Mesenteric fat pad (tissue), 1 donor: Measurements from ENCODE around the gene TRIM13. TPM values are rescaled to one million over a fixed set of nuclear protein-coding genes. Genes with fewer than 3 reads are reported as not detected.
A peak's percentile ranks its signal among the peaks of the same experiment; 100 is the strongest.

Source experiments
- DNase-seq: peaks from one replicate; pipeline ENCODE4 v3.0.0-alpha.2; 2020; ENCODE audit warnings: low spot score
- total RNA-seq: library from RNA; stranded (reverse); fragmentation: NEBNext Ultra II Directional; extraction: Animal tissue kit (Norgen Biotek cat#: 25700); gene quantifications from one replicate; pipeline ENCODE4 v1.2.1, GENCODE V29; 2021
- donor health status: DM: yes; HTN: yes; CAD: no.

The TRIM13 gene
- total RNA-seq, 1 donor from 2014 or later: 17.4 TPM

DNA sequence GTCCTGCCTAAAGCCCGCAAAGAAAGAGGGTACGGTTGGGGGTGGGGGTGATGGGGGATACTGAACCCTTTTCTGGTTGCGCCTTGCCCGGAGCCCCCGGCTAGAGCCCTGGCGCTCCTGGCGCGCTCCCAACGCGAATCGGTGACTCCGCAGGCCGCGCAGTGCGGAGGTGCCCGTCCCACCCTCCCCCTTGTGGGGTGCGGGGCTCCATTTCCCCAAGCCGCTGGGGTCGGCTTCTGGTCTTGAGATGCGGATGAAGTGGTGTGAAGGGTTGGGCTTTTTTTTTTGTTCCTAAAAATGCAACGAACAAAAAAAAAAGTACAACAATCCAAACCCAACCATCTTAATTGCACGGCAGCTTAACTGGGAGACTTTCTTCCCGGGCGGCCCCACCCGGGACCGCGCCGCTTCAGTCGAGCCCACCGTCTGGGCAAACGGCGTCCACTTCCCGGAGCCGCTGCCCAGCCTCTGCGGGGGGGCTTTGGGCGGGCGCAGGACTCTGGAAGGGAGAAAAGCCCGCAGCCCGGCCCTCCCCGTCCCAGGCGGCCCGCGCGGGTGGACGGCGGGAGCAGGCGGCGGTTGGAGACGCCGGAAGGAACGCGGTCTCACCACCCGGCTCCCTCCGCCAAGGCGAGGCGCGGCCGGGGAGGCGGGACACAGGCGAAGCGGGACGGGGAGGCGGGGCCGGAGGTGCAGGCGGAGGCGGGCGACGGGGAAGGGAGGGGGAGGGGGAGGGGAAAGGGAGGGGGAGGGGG lies 504 bp upstream of the TRIM13 start:
- DNase-seq: peak; percentile 98

GRCh38 chr13:49997955-49998354 lies 1.1 kb downstream of the TRIM13 start:
- DNase-seq: no peak

DNA sequence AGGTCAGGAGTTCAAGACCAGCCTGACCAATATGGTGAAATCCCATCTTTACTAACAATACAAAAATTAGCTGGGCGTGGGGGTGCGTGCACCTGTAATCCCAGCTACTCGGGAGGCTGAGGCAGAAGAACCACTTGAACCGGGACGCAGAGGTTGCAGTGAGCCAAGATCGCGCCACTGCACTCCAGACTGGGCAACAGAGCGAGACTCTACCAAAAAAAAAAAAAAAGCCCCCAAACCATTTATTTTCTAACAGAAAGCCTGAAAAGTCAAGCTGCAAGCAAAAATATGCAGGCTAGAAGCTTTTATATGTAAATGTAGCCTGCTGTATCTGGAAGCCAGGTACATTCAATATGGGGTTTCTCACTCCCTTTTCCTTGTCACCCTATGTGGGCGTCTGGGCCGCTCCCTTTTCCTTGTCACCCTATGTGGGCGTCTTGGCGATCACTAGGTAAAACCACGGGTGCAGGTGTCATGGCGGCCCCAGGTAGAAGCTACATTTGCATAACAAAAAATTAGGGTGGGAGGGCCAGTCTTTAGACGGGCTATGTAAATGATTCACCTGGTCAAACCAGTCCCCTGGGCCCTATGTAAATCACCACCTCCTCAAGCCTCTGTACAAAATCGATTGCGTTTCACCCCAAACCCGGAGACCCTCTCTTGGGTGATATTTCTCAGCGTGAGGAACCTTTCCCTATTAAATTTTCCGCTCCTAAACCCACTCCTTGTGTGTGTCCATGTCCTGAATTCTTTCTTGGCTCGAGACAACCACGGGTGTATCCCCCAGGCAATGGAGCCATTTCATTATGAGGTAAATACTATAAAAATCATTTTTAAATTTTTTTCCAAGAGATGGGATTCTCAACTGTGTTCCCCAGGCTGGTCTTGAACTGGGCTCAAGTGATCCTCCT lies 2.1 kb downstream of the TRIM13 start:
- DNase-seq: no peak

DNA sequence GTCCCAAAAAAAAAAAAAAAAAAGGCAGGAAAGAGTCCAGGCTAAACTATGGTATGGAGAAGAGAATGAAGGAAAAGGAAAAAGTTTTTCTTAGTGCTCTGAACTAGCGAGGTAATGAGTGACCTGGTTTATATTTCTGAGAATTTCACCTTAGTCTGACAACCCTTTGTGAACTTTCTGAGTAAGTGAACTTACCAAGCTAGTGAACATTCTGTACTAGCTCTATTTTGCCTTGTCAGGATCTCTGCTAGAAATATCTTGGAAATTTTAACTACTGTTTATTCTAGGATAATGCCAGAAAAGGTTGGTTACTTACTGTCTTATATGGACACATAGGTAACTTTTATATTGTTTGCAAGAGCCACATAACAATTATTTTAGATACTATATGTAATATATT lies 4.4 kb downstream of the TRIM13 start:
- DNase-seq: no peak

GRCh38 chr13:50006426-50007135 lies 9.7 kb downstream of the TRIM13 start:
- no peak for DNase-seq

DNA sequence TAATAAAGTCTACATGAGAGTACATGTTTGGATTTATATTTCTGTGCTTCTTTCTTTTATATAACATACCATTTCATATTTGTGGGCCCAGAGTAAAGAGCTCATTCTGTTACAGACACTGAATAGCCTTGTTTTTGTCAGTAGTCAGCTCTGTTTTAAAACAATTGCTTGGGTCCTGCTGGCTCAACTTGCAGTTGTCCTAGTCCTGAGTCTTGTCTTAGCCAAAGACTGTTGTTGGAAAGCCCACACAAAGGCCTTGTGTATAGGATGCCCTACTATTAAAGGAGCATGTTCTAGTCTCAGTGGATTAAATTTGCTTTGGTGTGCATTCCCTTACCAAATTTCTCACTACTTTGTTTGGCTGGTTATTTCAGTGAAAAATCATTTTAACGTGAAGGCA lies 14.6 kb downstream of the TRIM13 start:
- DNase-seq: no peak

GRCh38 chr13:50012396-50013169 lies 15.7 kb downstream of the TRIM13 start:
- no peak for DNase-seq

DNA sequence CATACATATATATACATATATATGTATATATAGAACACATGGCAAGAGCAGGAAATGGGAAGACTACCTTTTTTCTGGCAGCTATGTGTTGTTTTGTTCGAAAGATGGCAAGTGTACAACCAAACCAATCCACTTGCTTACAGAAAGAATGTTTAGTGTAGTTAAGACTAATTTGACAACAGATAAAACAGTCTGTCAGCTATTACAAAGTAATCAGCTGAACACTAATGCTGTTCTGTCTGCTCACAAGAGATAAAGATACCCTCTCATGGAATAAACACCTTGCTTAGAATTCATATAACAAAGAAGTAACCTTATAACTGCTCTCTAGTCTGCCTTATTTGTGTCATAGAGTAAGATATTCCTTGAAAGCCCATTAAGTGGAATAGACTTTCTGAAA lies 17.5 kb downstream of the TRIM13 start:
- no peak for DNase-seq

DNA sequence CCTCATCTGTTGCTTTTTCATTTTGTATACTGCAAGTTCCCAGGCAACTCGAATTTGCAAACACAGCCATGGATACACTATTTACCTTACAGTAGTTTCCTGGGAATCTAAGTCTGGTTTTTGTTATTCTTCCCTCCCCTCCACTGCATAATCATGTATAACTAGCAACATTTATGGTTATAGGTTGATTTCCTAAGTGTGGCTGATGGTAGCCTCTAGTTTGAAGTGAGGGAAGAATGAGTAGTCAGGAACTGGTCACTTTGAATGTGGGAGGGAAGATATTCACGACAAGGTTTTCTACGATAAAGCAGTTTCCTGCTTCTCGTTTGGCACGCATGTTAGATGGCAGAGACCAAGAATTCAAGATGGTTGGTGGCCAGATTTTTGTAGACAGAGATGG lies 18.4 kb downstream of the TRIM13 start, which contains the start of gene KCNRG:
Gene KCNRG, plus strand, starts transcription at position 187 of the 400 bp plus-strand sequence. Its CDS starts 50 bp downstream, at position 237.
- no peak for DNase-seq

DNA sequence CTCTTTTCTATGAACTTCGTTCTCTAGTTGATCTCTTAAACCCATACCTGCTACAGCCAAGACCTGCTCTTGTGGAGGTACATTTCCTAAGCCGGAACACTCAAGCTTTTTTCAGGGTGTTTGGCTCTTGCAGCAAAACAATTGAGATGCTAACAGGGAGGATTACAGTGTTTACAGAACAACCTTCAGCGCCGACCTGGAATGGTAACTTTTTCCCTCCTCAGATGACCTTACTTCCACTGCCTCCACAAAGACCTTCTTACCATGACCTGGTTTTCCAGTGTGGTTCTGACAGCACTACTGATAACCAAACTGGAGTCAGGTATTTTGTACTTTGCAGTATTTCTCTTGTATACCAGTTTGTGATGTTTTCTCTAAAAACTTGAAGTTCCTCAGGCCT lies 18.9 kb downstream of the TRIM13 start:
- no peak for DNase-seq

- no peak for DNase-seq
Observed at GRCh38 chr13:50016444-50016843, 19.6 kb downstream of the TRIM13 start.

DNA sequence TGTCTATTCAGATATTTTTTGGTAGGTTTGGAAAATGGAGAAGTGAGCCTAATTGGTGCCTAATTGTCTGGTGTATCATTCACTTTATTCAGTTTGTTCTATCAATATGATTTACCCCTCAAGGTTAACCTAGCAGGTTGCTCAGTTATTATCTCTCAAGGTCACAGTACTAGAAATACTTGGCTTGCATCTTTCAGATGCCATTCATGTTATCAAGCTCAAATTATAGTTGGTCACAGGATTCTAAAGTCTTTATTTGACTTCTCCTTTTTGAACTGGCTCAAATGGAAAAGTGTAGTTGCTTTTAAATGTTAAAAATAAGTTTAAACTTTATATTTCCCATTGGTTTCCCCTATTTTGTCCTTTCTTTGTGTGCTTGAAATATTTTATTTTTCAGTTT lies 21.0 kb downstream of the TRIM13 start:
- no peak for DNase-seq

GRCh38 chr13:50025436-50025835 lies 28.6 kb downstream of the TRIM13 start:
- no peak for DNase-seq

DNA sequence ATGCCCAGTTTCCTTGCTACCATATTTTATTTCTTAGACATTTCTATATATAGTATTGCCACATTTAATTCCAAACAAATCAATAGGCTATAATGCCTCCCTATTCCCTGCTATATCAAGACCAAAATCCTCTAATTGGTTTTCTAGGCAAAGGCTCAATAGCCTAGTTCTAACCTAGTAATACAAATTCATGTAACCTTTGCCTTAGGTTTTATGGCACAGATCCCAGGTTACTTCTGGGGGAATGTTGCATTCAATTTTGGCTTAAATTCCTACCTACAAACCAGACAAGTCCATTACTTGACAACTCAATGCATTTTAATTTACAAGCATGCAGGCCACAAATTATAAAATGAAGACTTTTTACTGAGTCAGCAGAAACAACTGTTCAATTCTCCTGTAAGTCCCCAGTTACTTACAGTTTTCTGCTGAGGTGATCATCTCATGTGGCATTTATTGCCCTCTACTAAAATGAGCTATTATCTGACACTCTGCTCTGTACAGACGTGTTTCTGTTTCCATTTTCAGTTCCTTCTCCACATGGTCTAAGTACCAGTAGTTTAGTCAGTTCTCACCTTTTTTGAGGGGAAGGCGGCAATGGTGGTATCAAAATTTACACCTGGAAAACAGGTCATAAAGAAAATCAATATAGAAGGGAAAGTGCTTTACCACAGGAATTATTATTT lies 30.1 kb downstream of the TRIM13 start:
- DNase-seq: no peak

- no peak for DNase-seq
Observed at GRCh38 chr13:50030315-50030714, 33.5 kb downstream of the TRIM13 start.

DNA sequence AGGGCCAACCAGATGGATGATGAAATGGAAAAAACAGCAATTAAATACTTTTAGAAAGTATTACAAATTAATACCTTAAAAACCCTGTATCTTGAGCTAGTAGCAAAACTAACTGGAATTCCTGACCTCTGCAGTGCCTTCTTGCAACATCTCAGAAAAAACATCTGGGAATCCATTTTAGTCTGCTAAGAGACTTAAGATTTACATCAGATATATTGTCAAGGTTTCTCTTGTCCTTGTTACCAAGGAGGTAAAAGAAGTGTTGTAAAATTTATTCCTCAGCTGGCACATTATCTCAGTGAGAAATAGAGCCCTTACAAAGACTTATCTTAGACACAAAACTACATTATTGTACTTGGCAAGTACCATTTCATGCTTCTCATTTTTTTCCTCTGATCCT lies 36.9 kb downstream of the TRIM13 start:
- DNase-seq: no peak

GRCh38 chr13:50037788-50038187 lies 40.9 kb downstream of the TRIM13 start:
- DNase-seq: no peak

- DNase-seq: no peak
Observed at GRCh38 chr13:50038266-50038665, 41.4 kb downstream of the TRIM13 start.

GRCh38 chr13:50052478-50052877 lies 55.6 kb downstream of the TRIM13 start:
- DNase-seq: no peak

DNA sequence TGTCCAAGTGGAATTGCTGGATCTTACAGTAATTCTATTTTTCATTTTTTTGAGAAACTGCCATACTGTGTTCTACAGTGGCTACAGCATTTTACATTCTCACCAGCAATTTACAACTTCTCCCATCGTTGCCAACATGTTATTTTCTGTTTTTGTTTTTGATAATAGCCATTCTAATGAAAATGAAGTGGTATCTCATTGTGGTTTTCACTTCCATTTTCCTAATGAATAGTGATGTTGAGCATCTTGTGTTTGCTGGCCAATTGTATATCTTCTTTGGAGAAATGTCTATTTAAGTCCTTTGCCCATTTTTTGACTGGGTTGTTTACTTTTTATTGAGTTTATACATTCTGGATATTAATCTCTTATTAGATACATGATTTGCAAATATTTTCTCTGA lies 57.0 kb downstream of the TRIM13 start:
- no peak for DNase-seq
